ENCODE results near the gene LMOD1.
"Not testable (repeated sequence)": the region's sequence is repeated elsewhere in the genome, so short reads cannot be mapped to it uniquely, and the experiment has no call there.

LMOD1 gene

DNA sequence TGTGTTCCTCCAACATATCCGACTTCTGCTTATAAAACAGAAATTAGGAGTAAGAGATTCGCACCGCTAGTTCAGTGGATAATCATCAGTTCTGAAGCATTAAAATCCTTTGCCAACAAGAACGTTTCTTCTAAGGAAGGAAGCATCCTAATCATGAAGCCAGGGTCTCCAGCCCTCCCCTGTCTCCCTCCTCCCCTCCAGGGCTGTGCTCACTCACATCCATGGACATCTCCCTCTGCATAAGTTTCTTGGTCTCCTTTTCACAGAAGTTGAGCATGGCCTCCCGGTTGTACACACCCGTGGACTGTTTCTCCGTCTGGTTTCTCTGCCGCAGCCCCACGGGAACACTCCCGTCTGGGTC lies 505 bp downstream of the LMOD1 start:
- FAIRE-seq = no peak

DNA sequence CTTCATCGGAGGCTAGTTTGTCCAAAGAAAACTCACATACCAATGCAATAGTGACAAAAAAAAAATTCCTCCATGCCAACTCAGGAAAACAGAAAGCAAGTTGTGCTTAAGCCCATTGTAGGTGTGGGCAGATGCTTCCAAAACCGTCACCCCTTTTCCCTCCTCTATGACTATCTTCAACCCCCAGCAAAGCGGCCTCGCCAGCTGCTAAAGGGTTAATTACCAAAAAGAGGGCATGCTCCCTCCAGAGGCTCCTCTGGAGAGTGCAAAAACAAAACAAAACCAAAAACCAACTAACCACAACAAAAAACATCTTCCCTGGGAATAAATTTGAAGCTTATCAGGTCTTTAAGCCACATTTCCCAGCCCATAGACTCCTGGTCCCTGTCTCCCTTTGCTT lies 1.2 kb downstream of the LMOD1 start:
- FAIRE-seq = no peak

- no peak for FAIRE-seq
Measured at GRCh38 chr1:201944639-201945038, 1.7 kb downstream of the LMOD1 start.

DNA sequence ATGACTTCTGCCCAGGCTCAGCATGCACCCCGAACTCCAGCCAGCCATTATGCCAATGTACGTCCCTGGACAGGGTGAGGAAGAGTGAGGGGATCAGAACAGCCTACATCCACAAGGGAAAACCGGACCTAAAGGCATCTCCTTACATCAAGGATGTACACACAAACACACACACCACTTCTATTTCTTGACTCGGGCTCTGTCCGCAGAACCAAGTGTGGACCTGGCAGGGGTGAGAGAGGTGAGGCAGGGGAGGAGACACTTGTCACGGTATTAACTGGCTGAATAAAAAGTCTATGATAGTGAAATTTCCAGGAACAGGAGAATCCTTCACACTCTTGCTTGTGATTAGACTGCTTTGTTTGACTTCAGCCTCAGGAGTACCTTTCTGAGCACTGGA lies 2.3 kb downstream of the LMOD1 start:
- FAIRE-seq = no peak

- no peak for FAIRE-seq
Measured at GRCh38 chr1:201942129-201942495, 4.2 kb downstream of the LMOD1 start.

DNA sequence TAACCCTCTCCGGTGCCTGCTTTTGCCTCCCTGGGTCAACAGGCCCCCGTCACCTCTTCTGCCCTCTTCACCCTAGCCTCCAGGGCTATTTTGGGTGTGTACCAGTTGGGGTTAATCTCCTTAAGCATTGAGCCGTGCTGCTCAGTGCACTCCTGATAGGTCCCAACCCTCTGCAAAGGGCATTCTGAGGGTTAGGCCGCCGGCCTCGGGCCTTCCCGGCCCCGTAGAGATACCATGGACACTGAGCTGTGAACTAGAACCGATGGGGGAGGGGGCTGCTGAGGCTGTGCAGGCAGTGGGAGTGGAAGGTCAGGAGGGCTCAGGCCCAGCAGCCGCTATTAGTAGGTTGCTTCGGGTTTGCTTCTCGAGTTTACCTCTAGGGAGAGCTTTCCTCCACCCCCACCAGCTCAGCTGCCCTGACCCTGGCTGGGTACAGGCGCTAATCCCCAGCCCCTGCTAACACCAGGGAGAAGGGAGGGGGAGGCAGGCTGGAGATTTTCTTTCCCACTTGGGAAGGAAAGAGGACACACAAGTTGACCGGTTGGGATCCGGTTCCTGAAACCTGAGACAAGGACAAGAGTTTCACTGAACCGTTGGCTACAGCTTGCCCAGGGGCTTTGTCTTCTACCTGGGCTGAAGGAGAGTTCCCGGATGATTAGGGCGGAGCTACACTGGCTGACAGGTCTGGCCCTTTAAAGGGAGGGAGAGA lies 4.8 kb downstream of the LMOD1 start:
- no peak for FAIRE-seq

GRCh38 chr1:201940316-201940715 lies 6.0 kb downstream of the LMOD1 start:
- FAIRE-seq = not testable (repeated sequence)

DNA sequence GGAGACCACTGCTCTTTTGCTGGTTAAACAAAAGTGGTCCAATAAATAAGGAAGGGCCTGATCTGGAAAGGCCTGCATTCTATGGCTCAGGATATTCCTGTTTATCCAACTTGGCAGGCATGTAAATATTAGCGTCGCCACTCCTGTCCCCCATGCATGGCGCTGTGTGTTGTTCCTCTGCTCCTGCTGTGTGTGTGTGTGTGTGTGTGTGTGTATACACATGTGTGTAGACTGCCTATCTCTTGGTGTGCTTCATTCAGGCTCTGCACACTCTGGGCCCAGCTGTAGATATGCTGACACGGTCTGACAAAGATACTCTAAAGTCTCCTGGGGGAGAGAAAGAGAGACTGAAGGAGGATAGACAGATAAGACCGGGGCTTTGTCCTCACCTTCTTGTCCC lies 6.8 kb downstream of the LMOD1 start:
- FAIRE-seq = no peak

DNA sequence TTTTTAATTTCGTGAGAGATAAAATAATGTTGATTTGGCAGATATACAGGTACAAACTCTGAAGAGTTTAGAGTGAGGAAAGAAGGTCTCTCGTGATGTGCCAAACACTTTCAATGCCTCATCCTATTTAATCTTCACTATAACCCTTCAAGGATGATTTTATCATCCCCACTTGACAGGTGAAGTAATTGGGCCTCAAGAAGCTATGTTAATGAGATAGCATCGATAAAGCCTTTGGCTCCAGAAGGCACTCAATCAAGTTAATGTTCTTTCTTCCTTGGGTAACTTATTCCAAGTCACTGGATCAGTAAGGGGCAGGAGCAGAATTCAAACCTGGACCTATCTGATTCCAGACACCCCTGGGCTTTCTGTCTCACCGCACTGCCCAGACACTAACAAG lies 7.2 kb downstream of the LMOD1 start:
- FAIRE-seq = no peak

- no peak for FAIRE-seq
Measured at GRCh38 chr1:201938440-201939035, 7.8 kb downstream of the LMOD1 start.

GRCh38 chr1:201937624-201938213 lies 8.6 kb downstream of the LMOD1 start:
- no peak for FAIRE-seq

GRCh38 chr1:201933840-201934430 lies 12.4 kb downstream of the LMOD1 start:
- no peak for FAIRE-seq

DNA sequence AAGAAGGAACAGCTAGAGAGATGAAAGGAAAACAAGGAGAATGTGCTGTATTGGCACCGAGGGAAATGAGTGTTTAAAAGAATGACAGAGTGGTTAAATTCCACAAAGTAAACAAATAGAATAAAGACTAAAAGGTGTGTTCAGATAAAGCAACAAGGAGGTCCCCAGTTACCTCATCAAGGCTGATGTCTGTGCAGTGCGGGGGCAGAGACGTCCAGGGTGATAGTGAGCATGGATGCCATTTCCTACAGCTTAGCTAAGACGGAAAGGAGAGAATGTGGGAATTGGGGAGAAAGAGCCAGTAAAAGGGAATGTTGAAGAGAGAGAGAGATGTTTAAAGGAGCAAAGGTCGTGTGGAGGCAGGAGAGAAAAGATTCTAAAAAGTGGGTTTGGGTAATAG lies 15.5 kb downstream of the LMOD1 start:
- no peak for FAIRE-seq

DNA sequence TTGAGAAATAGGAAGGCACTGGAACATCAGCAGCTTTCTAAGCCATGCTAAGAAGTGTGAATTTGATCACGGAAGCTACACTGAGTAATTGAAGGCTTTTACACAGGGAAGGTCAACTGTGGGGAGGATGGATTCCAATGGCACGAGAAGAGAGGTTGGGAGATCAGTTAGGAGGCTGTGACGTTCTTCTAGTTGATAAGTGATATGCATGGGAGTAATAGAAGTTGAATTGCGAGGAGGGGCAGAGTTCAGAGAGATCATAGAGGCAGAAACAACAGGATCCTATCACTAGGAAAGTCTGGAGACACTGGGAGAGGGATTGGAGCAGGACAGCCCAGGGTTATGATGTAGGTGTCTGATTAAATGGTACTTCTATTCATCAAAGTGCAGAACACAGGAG lies 16.2 kb downstream of the LMOD1 start:
- no peak for FAIRE-seq

- FAIRE-seq = no peak
Measured at GRCh38 chr1:201928266-201928665, 18.1 kb downstream of the LMOD1 start.

- no peak for FAIRE-seq
Measured at GRCh38 chr1:201925981-201926645, 20.2 kb downstream of the LMOD1 start.

DNA sequence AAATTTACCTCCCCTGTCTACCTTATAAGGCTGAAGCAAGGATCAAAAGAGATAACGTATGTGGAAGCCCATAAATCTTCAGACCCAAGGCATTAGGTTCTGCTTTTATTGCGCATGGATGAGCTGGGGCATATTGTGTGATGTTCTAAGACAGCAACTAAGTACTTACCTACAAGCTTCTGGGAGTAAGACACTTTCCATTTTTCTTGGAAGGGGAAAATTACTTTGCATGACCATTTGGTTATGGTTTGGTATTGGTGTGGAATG lies 21.1 kb downstream of the LMOD1 start:
- FAIRE-seq = no peak

DNA sequence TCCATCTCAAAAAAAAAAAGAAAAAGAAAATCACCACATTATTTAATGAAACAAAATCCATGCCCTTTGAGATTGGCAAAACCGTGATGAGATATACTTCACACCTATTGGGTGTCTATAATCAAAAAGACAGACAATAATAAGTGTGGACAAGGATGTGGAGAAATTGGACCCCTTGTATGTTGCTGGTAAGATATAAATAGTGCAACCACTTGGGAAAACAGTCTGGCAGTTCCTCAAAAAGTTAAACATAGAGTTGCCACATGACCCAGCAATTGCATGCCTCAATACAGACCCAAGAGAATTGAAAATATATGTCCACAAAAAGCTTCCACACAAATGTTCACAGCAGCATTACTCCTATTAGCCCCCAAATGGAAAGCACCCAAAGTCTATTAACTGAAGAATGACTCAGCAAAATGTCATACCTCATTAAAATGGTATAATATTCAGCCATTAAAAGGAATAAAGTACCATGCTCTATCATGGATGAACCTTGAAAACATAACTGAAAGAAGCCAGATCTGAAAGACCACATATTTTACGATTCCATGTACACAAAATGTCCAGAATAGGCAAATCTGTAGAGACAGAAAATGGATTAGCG lies 24.3 kb downstream of the LMOD1 start:
- FAIRE-seq = no peak

DNA sequence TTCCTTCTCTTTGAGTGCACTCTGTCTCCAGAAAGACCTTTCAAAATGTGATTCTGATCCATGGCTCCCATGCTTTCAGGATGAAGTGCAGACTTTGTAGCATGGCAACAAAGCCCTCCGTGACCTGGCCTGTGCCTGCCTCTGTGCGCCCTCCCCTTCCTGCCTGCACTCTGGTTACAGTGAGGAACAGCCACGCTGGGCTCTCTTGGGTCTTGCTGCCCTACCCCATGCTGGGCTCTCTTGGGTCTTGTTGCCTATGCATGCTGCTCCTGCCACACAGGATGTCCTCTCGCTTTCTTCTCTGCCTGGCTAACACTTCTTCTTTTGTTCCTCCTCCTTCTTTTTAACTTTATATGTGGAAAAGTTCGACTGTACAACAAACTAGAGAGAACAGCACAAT lies 28.0 kb downstream of the LMOD1 start:
- FAIRE-seq = no peak

DNA sequence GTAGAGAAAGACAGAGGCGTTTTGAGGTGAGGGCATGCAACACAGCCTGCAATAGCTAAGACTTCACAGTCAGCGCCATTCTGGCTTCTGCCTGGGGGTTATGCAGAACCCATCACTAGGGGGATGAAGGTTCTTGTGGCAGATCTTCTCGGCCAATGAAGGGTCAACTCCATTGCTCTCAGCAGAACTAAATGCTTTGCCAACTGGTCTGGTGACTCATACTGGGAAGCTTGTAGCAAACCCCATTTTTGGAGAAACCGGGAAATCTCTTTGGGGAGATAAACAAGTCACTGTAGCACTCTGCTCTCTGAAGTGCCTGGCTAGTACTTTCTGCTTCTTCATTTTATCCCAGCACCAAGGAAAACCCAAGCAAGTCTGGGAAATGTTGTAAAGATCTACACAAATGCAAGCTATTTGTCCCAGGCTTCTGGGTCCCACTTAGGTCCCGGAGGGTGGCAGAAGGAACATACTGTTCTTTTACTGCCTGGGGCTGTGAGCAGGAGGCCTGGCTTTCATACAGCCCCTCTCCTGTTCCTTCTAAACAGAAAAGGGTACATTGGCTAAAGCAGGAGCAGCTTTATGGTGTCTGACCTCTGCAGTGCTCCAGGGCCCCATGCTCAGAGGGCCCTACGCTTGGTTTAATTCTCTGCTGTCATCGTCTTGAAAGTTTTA lies 28.9 kb downstream of the LMOD1 start:
- FAIRE-seq = no peak

- no peak for FAIRE-seq
Measured at GRCh38 chr1:201916649-201917249, 29.6 kb downstream of the LMOD1 start.

GRCh38 chr1:201914456-201915235 lies 31.7 kb downstream of the LMOD1 start:
- FAIRE-seq = no peak
